HepG2 (cell line): ENCODE measurements around the gene AHCY. TPM values are rescaled to one million over a fixed set of nuclear protein-coding genes. Genes with fewer than 3 reads are reported as not detected.

Experiments
- CEBPB ChIP-seq: IDR thresholded peaks from 2 replicates; pipeline ENCODE4 v1.6.1; 2011; ENCODE audit warnings: low read depth, low read length, improper control_type of control experiment, borderline replicate concordance
- DNMT1 ChIP-seq: sonication (generic); formaldehyde crosslinking; IDR thresholded peaks from 2 replicates; pipeline ENCODE4 v1.5.1; 2020; ENCODE audit warnings: mild to moderate bottlenecking, missing genetic modification reagents
- MYNN ChIP-seq: sonication (generic); formaldehyde crosslinking; IDR thresholded peaks from 2 replicates; pipeline ENCODE4 v1.4.0; 2020; ENCODE audit warnings: mild to moderate bottlenecking, low read depth, missing genetic modification reagents
- SAP130 ChIP-seq: IDR thresholded peaks from 2 replicates; pipeline ENCODE4 v1.6.1; 2016; ENCODE audit warnings: low read depth
- THAP11 ChIP-seq: IDR thresholded peaks from 2 replicates; pipeline ENCODE4 v1.6.1; 2016; ENCODE audit warnings: missing biosample characterization, missing genetic modification reagents
- TMF1 ChIP-seq: sonication (generic); formaldehyde crosslinking; IDR thresholded peaks from 2 replicates; pipeline ENCODE4 v1.8.1; 2022; ENCODE audit warnings: low read depth, missing genetic modification reagents
- ZNF232 ChIP-seq: sonication (generic); formaldehyde crosslinking; IDR thresholded peaks from 2 replicates; pipeline ENCODE4 v1.4.0; 2020; ENCODE audit warnings: missing genetic modification reagents, borderline replicate concordance
- ZNF264 ChIP-seq: sonication (generic); formaldehyde crosslinking; IDR thresholded peaks from 2 replicates; pipeline ENCODE4 v1.4.0; 2020; ENCODE audit warnings: missing genetic modification reagents
- ZNF615 ChIP-seq: sonication (generic); formaldehyde crosslinking; IDR thresholded peaks from 2 replicates; pipeline ENCODE4 v1.5.0; 2020; ENCODE audit warnings: mild to moderate bottlenecking, missing genetic modification reagents, borderline replicate concordance
- polyA plus RNA-seq, 8 experiments: library from polyadenylated mRNA; depleted of rRNA in 3 of 8; stranded (reverse) in 7 of 8; unstranded in 1 of 8; fragments of >200 nt; fragmentation: Illumina TruSeq in 4 of 8; extraction: Trizol in 4 of 8; gene quantifications; 2 replicates each; pipeline versions ENCODE4 v1.2.1 to v1.2.3, GENCODE V29; 2011 to 2016; ENCODE audit warnings: low read depth in 4 of 8, missing spikeins in 1 of 8, mixed read lengths in 1 of 8; ENCODE audit not compliant: insufficient read depth in 1 of 8
- total RNA-seq, 5 experiments: library from RNA; depleted of rRNA; stranded (reverse); fragments of >200 nt; fragmentation: Illumina TruSeq; extraction: Trizol; gene quantifications; 2 replicates each; pipeline ENCODE4 v1.2.3, GENCODE V29; 2016; ENCODE audit warnings: low read depth in 1 of 5
- TF ChIP-seq, protein P1 (sequence below): sonication (generic); formaldehyde crosslinking; IDR thresholded peaks from 2 replicates; pipeline ENCODE4 v1.4.0; 2020; ENCODE audit warnings: mild to moderate bottlenecking, missing genetic modification reagents
- TF ChIP-seq, protein P2 (sequence below): IDR thresholded peaks from 2 replicates; pipeline ENCODE4 v1.6.1; 2016
- TF ChIP-seq, protein P3 (sequence below): IDR thresholded peaks from 2 replicates; pipeline ENCODE4 v1.6.1; 2016; ENCODE audit warnings: missing biosample characterization, missing genetic modification reagents, low read depth
- TF ChIP-seq, protein P4 (sequence below): sonication (generic); formaldehyde crosslinking; IDR thresholded peaks from 2 replicates; pipeline ENCODE4 v1.4.0; 2020; ENCODE audit warnings: missing genetic modification reagents
- TF ChIP-seq, protein P5 (sequence below): IDR thresholded peaks from 2 replicates; pipeline ENCODE4 v1.6.1; 2012; ENCODE audit warnings: low read length, improper control_type of control experiment

AHCY gene
- total and polyA plus RNA-seq, 2 of the 13 experiments (the other 11 are each of a cell fraction or from before 2014, with no cell fraction given) = 407 to 419 TPM

DNA sequence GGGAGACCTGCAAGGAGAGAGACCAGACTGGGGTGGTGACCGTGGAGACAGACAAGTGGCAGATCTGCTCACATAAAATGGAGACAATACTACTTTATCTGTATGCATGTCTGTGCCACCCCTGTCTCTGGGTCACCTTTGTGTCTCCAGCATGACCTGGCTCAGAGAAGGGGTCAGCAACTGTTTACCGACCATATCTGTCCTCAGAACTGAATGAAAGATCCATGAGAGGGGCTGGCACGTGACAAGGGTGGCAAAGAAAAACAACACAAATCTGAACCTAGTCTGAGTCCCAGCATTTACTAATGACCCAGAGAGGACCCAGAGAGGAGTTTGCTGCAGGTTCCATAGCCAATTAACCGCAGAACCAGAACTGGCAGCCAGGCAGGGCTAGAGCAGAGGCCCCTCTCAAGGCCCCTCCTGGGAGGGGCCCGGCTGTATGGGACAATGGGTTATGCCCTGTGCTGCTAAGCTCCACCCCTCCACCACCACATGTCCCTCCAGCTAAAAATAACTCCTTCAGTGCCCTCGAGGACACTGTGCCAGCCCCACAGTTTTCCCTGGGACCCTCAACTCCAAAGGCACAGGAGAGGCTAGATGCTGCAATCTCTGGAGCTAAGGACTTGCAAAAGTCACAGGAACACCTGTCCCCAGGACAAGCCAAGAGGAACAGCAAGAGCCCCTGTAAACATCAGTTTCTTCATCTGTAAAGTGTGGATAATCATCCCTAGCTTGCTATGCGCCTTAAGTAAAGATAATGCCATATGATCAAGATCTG is 2.2 kb downstream of the AHCY start (continued):
- TF ChIP-seq, protein P1, sequence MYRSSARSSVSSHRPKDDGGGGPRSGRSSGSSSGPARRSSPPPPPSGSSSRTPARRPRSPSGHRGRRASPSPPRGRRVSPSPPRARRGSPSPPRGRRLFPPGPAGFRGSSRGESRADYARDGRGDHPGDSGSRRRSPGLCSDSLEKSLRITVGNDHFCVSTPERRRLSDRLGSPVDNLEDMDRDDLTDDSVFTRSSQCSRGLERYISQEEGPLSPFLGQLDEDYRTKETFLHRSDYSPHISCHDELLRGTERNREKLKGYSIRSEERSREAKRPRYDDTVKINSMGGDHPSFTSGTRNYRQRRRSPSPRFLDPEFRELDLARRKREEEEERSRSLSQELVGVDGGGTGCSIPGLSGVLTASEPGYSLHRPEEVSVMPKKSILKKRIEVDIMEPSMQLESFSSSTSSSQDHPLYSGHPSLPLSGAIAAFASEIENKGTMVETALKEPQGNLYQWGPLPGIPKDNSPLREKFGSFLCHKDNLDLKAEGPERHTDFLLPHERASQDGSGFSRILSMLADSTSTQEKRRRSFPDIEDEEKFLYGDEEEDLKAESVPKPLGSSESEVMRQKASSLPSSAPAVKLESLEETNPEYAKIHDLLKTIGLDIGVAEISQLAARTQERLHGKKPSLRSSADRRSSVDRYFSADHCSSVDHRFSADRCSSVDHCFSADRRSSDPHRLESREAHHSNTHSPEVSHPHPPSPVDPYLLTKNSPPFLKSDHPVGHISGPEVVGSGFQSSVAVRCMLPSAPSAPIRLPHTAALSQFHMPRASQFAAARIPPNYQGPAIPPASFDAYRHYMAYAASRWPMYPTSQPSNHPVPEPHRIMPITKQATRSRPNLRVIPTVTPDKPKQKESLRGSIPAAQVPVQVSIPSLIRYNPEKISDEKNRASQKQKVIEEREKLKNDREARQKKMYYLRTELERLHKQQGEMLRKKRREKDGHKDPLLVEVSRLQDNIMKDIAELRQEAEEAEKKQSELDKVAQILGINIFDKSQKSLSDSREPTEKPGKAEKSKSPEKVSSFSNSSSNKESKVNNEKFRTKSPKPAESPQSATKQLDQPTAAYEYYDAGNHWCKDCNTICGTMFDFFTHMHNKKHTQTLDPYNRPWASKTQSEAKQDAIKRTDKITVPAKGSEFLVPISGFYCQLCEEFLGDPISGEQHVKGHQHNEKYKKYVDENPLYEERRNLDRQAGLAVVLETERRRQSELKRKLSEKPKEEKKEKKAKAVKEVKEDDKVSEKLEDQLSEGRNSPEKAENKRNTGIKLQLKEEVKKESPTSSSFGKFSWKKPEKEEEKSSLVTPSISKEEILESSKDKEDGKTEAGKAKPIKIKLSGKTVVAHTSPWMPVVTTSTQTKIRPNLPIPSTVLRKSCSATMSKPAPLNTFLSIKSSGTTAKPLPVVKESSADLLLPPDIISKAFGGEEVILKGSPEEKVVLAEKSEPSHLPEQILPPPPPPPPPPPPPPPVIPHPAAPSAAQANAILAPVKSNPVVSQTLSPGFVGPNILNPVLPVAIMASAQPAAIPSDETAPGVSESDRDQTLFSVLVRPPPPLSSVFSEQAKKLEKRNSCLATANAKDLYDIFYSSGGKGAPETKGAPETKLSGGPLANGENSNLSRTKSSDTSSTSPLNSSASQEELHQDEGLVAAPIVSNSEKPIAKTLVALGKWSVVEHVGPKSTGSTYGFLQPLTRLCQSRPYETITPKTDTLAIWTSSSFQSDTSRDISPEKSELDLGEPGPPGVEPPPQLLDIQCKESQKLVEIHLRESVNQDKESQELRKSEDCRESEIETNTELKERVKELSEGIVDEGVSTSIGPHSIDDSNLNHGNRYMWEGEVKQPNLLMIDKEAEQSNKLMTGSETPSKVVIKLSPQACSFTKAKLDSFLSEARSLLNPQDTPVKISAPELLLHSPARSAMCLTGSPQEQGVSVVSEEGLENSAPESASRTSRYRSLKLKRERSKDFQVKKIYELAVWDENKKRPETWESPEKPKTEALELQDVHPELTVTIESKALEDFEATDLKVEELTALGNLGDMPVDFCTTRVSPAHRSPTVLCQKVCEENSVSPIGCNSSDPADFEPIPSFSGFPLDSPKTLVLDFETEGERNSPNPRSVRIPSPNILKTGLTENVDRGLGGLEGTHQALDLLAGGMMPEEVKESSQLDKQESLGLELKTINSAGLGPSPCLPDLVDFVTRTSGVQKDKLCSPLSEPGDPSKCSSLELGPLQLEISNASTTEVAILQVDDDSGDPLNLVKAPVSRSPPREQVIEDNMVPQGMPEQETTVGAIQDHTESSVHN (CRISPR knock-in tag) = no peak
- TF ChIP-seq, protein P2, sequence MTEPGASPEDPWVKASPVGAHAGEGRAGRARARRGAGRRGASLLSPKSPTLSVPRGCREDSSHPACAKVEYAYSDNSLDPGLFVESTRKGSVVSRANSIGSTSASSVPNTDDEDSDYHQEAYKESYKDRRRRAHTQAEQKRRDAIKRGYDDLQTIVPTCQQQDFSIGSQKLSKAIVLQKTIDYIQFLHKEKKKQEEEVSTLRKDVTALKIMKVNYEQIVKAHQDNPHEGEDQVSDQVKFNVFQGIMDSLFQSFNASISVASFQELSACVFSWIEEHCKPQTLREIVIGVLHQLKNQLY = peak; percentile 46; the same call in 1 of the 2 replicates
- TF ChIP-seq, protein P3, sequence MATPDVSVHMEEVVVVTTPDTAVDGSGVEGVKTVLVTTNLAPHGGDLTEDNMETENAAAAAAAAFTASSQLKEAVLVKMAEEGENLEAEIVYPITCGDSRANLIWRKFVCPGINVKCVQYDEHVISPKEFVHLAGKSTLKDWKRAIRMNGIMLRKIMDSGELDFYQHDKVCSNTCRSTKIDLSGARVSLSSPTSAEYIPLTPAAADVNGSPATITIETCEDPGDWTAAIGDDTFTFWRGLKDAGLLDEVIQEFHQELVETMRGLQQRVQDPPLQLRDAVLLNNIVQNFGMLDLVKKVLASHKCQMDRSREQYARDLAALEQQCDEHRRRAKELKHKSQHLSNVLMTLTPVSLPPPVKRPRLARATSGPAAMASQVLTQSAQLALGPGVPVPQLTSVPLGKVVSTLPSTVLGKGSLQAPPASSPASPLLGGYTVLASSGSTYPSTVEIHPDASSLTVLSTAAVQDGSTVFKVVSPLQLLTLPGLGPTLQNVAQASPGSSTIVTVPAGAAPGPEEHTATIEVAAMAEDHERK = no peak
- TF ChIP-seq MYNN (CRISPR knock-in tag) = no peak
- TF ChIP-seq ZNF615 (CRISPR knock-in tag) = no peak
- peak; percentile 79 for TF ChIP-seq SAP130 (CRISPR knock-in tag)
- TF ChIP-seq, protein P4, sequence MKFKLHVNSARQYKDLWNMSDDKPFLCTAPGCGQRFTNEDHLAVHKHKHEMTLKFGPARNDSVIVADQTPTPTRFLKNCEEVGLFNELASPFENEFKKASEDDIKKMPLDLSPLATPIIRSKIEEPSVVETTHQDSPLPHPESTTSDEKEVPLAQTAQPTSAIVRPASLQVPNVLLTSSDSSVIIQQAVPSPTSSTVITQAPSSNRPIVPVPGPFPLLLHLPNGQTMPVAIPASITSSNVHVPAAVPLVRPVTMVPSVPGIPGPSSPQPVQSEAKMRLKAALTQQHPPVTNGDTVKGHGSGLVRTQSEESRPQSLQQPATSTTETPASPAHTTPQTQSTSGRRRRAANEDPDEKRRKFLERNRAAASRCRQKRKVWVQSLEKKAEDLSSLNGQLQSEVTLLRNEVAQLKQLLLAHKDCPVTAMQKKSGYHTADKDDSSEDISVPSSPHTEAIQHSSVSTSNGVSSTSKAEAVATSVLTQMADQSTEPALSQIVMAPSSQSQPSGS (CRISPR knock-in tag) = peak; percentile 24; the same call in 1 of the 2 replicates
- TF ChIP-seq CEBPB = no peak
- TF ChIP-seq ZNF232 (CRISPR knock-in tag) = no peak
- peak; percentile 77 for TF ChIP-seq THAP11 (CRISPR knock-in tag)
- TF ChIP-seq, protein P5, sequence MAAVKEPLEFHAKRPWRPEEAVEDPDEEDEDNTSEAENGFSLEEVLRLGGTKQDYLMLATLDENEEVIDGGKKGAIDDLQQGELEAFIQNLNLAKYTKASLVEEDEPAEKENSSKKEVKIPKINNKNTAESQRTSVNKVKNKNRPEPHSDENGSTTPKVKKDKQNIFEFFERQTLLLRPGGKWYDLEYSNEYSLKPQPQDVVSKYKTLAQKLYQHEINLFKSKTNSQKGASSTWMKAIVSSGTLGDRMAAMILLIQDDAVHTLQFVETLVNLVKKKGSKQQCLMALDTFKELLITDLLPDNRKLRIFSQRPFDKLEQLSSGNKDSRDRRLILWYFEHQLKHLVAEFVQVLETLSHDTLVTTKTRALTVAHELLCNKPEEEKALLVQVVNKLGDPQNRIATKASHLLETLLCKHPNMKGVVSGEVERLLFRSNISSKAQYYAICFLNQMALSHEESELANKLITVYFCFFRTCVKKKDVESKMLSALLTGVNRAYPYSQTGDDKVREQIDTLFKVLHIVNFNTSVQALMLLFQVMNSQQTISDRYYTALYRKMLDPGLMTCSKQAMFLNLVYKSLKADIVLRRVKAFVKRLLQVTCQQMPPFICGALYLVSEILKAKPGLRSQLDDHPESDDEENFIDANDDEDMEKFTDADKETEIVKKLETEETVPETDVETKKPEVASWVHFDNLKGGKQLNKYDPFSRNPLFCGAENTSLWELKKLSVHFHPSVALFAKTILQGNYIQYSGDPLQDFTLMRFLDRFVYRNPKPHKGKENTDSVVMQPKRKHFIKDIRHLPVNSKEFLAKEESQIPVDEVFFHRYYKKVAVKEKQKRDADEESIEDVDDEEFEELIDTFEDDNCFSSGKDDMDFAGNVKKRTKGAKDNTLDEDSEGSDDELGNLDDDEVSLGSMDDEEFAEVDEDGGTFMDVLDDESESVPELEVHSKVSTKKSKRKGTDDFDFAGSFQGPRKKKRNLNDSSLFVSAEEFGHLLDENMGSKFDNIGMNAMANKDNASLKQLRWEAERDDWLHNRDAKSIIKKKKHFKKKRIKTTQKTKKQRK = no peak
- no peak for TF ChIP-seq TMF1
- no peak for TF ChIP-seq DNMT1 (CRISPR knock-in tag)
- TF ChIP-seq ZNF264 = no peak
